HG03342 (cell line): ENCODE results near the gene PTBP2.

ENCODE experiments used
- ATAC-seq: cut with Tn5 transposase; IDR thresholded peaks from one replicate; pipeline ENCODE4 v1.9.1; 2021; ENCODE audit warnings: mild to moderate bottlenecking, moderate library complexity; ENCODE audit not compliant: unreplicated experiment

Gene PTBP2, protein sequence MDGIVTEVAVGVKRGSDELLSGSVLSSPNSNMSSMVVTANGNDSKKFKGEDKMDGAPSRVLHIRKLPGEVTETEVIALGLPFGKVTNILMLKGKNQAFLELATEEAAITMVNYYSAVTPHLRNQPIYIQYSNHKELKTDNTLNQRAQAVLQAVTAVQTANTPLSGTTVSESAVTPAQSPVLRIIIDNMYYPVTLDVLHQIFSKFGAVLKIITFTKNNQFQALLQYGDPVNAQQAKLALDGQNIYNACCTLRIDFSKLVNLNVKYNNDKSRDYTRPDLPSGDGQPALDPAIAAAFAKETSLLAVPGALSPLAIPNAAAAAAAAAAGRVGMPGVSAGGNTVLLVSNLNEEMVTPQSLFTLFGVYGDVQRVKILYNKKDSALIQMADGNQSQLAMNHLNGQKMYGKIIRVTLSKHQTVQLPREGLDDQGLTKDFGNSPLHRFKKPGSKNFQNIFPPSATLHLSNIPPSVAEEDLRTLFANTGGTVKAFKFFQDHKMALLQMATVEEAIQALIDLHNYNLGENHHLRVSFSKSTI

GRCh38 chr1:96721416-96722160, at the start of gene PTBP2:
Gene PTBP2, plus strand, starts transcription at chr1:96721784. Its CDS starts 81 bp downstream, at chr1:96721865.
- ATAC-seq: peak; percentile 96

- no peak for ATAC-seq
Measured at GRCh38 chr1:96674915-96675314, 46.7 kb upstream of the PTBP2 start.

- ATAC-seq: no peak
Measured at GRCh38 chr1:96682056-96682455, 39.5 kb upstream of the PTBP2 start.

- no peak for ATAC-seq
Measured at GRCh38 chr1:96683931-96684330, 37.7 kb upstream of the PTBP2 start.

GRCh38 chr1:96684744-96685143, 36.8 kb upstream of the PTBP2 start:
- no peak for ATAC-seq

- ATAC-seq: no peak
Measured at GRCh38 chr1:96688767-96689166, 32.8 kb upstream of the PTBP2 start.

- no peak for ATAC-seq
Measured at GRCh38 chr1:96695954-96696353, 25.6 kb upstream of the PTBP2 start.

DNA sequence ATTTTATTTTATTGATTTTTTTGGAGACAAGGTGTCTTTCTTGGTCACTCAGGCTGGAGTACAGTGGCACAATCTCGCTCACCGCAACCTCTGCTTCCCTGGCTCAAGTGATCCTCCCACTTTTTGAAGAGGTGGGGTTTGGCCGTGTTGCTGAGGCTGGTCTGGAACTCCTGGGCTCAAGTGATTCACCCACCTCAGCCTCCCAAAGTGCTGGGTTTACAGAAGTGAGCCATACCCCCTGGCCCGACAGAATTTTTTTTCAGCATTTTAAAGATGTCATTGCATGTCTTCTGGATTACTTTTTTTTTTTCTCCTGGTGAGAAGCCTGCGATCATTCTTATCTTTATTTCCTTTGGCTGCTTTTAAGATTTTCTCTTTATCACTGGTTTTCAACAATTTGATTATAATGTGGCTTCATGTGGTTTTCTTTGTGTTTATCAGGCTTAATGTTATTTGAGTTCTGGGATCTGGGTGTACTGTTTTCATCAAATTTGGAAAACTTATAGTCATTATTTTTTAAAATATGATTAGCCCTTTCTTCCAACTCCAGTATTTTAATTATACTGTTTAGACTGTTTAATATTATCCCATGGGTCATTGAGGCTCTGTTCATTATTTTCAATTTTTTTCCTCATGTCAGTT, 23.1 kb upstream of the PTBP2 start:
- no peak for ATAC-seq

DNA sequence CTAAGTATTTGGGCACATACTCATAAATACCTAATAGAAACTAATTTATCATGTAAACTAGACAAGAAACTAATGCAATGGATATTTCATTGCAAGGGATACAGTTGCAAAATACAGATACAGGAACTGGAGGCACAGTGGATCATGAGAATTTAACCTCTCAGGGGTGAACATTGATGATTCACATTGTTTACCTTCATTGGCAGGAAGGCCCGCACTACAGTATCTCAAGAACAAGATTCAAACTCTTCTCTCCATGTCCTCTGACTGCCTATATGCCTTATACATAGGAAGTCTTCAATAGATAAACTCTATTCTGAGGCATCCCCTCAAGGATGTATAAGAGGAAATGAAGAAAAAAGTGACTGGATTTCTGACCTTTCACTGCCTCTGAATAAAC, 18.4 kb upstream of the PTBP2 start:
- ATAC-seq: no peak

GRCh38 chr1:96707023-96707422, 14.6 kb upstream of the PTBP2 start:
- ATAC-seq: no peak

- no peak for ATAC-seq
Measured at GRCh38 chr1:96708482-96708881, 13.1 kb upstream of the PTBP2 start.

DNA sequence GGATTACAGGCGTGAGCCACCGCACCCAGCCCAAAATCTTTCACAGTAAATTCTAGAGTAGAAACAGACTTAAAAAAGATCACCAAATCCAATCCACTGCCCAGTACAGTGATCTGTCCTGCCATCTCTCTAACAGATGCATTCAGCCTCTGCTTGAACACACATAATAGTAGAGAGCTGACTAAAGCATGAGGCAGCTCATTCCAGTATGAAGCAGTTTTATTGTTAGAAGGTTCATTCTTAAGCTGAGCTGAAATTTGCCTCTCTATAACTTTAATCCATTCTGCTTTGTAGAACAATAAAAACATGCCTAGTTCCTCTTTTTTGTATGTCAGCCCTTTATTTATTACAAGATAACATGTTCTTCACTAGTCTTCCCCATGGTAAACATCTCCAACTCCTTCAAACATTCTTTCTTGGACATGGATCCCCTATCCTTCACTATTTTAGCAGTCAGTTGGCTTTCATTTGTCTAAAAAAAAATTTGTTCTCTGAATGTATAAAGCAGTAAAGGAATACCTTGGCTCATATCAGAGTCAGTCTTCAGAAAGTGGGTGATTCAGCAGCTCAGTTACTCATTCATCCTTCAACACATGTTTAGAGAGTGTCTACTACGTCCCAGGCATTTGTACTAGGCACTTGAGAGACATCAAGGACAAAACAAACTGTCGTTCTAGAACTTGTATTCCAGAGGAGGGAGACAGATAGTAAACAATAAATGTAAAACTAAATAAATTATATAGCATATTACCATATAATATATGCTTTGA, 10.7 kb upstream of the PTBP2 start:
- ATAC-seq: no peak

- ATAC-seq: no peak
Measured at GRCh38 chr1:96713649-96714048, 7.9 kb upstream of the PTBP2 start.

GRCh38 chr1:96714881-96715280, 6.7 kb upstream of the PTBP2 start:
- ATAC-seq: no peak

GRCh38 chr1:96715482-96715881, 6.1 kb upstream of the PTBP2 start:
- ATAC-seq: no peak

- peak; percentile 10 for ATAC-seq
Measured at GRCh38 chr1:96721053-96721415, 550 bp upstream of the PTBP2 start.

DNA sequence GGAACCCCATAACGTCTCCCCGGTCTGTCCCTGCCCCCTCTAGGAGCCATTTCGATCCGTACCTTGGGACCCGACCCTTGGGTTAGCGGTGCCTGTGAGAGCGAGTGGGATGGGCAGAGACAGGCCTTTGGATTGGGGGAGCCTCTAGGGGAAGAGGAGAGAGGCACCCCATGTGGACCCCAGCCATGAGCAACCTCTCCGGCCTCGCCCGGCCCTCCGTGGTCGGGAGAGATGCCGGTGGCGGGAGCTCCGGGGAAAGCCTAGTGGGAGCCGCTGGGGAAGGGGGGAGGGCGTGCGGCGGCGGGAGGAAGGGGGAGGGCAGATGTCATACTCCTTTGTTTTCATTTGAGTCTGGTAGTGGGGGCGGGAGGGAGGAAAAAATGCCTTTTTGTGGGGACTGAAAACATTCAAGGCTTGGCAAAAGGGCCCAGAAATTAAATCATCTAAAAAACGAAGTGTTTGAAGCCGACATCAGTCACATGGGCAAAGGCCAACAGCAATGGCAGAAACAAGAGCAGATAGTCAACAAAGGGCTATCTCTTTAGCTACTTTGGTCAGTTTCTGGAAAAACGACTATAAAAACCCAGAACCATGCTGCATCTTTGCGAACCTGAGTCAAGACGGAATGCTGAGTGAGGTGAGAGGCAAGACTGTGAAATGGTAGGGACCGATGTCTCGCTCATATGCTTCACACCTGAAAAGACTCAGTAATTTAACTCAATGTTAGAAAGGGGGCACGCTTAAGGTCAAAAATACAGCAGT, 758 bp downstream of the PTBP2 start:
- ATAC-seq: peak; percentile 40

GRCh38 chr1:96722958-96723357, 1.4 kb downstream of the PTBP2 start:
- ATAC-seq: no peak

GRCh38 chr1:96723377-96723776, 1.8 kb downstream of the PTBP2 start:
- no peak for ATAC-seq

- no peak for ATAC-seq
Measured at GRCh38 chr1:96723936-96724335, 2.4 kb downstream of the PTBP2 start.
